Mucosa of gallbladder (tissue), 1 donor: Measurements from ENCODE around the gene APOL4. TPM values are rescaled to one million over a fixed set of nuclear protein-coding genes. Genes with fewer than 3 reads are reported as not detected.
A peak's percentile ranks its signal among the peaks of the same experiment; 100 is the strongest.
"Not testable (repeated sequence)": the region's sequence is repeated elsewhere in the genome, so short reads cannot be mapped to it uniquely, and the experiment has no call there.

Experiments
- DNase-seq: peaks from one replicate; pipeline ENCODE4 v3.0.0-alpha.2; 2020; ENCODE audit warnings: low spot score
- total RNA-seq: library from RNA; stranded (reverse); gene quantifications from one replicate; pipeline ENCODE4 v1.2.1, GENCODE V29; 2021
- donor health status: DM: no; HTN: no; CAD: no.

Gene APOL4
- total RNA-seq, 1 donor from 2014 or later, result 3.4 TPM

- no peak for DNase-seq
Observed at GRCh38 chr22:36208162-36208765, 6.7 kb upstream of the APOL4 start.

- DNase-seq, result no peak
Observed at GRCh38 chr22:36206255-36206654, 4.6 kb upstream of the APOL4 start.

- DNase-seq, result not testable (repeated sequence)
Observed at GRCh38 chr22:36205573-36205972, 4.0 kb upstream of the APOL4 start.

GRCh38 chr22:36204632-36205015 lies 3.0 kb upstream of the APOL4 start:
- DNase-seq, result no peak

- DNase-seq, result no peak
Observed at GRCh38 chr22:36204001-36204631, 2.5 kb upstream of the APOL4 start.

GRCh38 chr22:36203441-36203840 lies 1.8 kb upstream of the APOL4 start:
- not testable (repeated sequence) for DNase-seq

- peak; percentile 46 for DNase-seq
Observed at GRCh38 chr22:36202906-36203305, 1.3 kb upstream of the APOL4 start.

- not testable (repeated sequence) for DNase-seq
Observed at GRCh38 chr22:36201025-36201424, 584 bp downstream of the APOL4 start.

- DNase-seq, result no peak
Observed at GRCh38 chr22:36199001-36199551, 2.5 kb downstream of the APOL4 start.

- no peak for DNase-seq
Observed at GRCh38 chr22:36198536-36198935, 3.1 kb downstream of the APOL4 start.

- no peak for DNase-seq
Observed at GRCh38 chr22:36197514-36198146, 4.0 kb downstream of the APOL4 start.

GRCh38 chr22:36197065-36197440 lies 4.6 kb downstream of the APOL4 start:
- DNase-seq, result no peak

- DNase-seq, result no peak
Observed at GRCh38 chr22:36196254-36197064, 5.2 kb downstream of the APOL4 start.

- DNase-seq, result peak; percentile 67
Observed at GRCh38 chr22:36194971-36195370, 6.6 kb downstream of the APOL4 start.

GRCh38 chr22:36194385-36194784 lies 7.2 kb downstream of the APOL4 start:
- no peak for DNase-seq

GRCh38 chr22:36193577-36193976 lies 8.0 kb downstream of the APOL4 start:
- DNase-seq, result no peak

- no peak for DNase-seq
Observed at GRCh38 chr22:36193171-36193570, 8.4 kb downstream of the APOL4 start.

GRCh38 chr22:36192542-36192941 lies 9.1 kb downstream of the APOL4 start:
- no peak for DNase-seq

GRCh38 chr22:36191106-36191836 lies 10.3 kb downstream of the APOL4 start:
- DNase-seq, result peak; percentile 59

- not testable (repeated sequence) for DNase-seq
Observed at GRCh38 chr22:36187862-36188261, 13.7 kb downstream of the APOL4 start.

GRCh38 chr22:36185828-36186624 lies 15.6 kb downstream of the APOL4 start:
- DNase-seq, result no peak
